Muscle layer of duodenum (tissue), 2 donors: ENCODE data around the gene SECISBP2.

Experiments used
- H3K27ac ChIP-seq: one replicate; pipeline ENCODE4 v1.7.0; 2013; ENCODE audit warnings: mild to moderate bottlenecking, low read length
- H3K27me3 ChIP-seq: one replicate; pipeline ENCODE4 v1.7.0; 2013; ENCODE audit warnings: low read depth, mild to moderate bottlenecking, control low read depth, low read length
- H3K36me3 ChIP-seq, 2 donors: one replicate each; pipeline ENCODE4 v1.7.0; 2013; ENCODE audit warnings: low read length in 2 of 2, control low read depth in 1 of 2, mild to moderate bottlenecking in 1 of 2; ENCODE audit not compliant: insufficient read depth in 2 of 2, control insufficient read depth in 1 of 2
- H3K4me1 ChIP-seq, 2 donors: one replicate each; pipeline ENCODE4 v1.7.0; 2013; ENCODE audit warnings: low read length in 2 of 2, mild to moderate bottlenecking in 2 of 2, control low read depth in 1 of 2, moderate library complexity in 1 of 2; ENCODE audit not compliant: insufficient read depth in 2 of 2, control insufficient read depth in 1 of 2
- H3K4me3 ChIP-seq, 2 donors: one replicate each; pipeline ENCODE4 v1.7.0; 2013; ENCODE audit warnings: low read length in 2 of 2, low read depth in 1 of 2, mild to moderate bottlenecking in 1 of 2
- H3K9me3 ChIP-seq, 2 donors: one replicate each; pipeline ENCODE4 v1.7.0; 2013; ENCODE audit warnings: low read length in 2 of 2, control low read depth in 1 of 2, mild to moderate bottlenecking in 1 of 2; ENCODE audit not compliant: control insufficient read depth in 1 of 2
- donor health status: healthy.

The SECISBP2 gene

DNA sequence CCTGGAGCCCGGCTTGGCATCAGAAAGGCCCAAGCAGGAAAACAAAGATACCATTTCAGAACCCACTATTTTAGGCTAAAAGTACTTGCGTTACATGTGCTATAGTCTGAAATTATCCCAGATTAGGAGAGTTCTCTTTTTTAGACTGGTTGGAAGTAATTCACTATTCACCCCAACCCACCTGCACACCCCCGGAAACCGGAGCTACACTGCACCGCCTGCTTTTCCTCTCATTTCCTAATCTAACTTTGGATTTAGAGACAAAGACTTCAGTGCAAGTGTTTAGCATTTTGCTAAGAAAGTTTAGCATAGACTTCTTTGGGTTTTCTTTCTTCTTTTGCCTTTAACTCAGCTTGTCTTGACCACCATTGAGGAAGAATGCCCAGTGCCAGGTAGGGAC lies 79.2 kb downstream of the SECISBP2 start:
- H3K4me1 ChIP-seq: no peaks in the 10 kb centered on the region
- peaks cover 17 to 61% of the 10 kb centered on the region in 2 donors for H3K36me3 ChIP-seq
- no peaks in the 10 kb centered on the region for H3K9me3 ChIP-seq
- H3K27me3 ChIP-seq: no peaks in the 10 kb centered on the region
- H3K4me3 ChIP-seq: no peak overlapping the region
- no peak overlapping the region for H3K27ac ChIP-seq

DNA sequence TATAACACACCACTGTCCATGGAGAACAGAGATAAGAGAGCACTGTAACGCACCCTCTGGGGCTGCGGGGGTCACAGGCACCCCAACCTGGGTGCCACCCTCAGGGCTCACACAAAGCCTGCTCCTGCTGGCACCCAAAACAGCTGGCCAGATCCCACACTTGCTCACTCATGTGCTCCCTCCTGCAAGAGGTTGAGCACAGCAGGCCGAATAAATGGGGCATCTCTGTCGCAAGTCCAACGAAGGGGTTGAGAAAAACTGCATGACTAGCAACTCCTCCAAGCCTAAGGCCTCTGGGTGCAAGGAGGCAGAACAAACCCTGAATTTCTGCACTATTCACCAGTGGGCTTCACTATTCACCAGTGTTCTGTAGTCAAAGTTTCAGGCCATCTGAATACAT lies 80.3 kb downstream of the SECISBP2 start:
- no peaks in the 10 kb centered on the region for H3K4me1 ChIP-seq
- no peak overlapping the region for H3K4me3 ChIP-seq
- H3K9me3 ChIP-seq: no peaks in the 10 kb centered on the region
- no peaks in the 10 kb centered on the region for H3K27me3 ChIP-seq
- H3K27ac ChIP-seq: no peak overlapping the region
- peaks cover 13 to 55% of the 10 kb centered on the region in 2 donors for H3K36me3 ChIP-seq

DNA sequence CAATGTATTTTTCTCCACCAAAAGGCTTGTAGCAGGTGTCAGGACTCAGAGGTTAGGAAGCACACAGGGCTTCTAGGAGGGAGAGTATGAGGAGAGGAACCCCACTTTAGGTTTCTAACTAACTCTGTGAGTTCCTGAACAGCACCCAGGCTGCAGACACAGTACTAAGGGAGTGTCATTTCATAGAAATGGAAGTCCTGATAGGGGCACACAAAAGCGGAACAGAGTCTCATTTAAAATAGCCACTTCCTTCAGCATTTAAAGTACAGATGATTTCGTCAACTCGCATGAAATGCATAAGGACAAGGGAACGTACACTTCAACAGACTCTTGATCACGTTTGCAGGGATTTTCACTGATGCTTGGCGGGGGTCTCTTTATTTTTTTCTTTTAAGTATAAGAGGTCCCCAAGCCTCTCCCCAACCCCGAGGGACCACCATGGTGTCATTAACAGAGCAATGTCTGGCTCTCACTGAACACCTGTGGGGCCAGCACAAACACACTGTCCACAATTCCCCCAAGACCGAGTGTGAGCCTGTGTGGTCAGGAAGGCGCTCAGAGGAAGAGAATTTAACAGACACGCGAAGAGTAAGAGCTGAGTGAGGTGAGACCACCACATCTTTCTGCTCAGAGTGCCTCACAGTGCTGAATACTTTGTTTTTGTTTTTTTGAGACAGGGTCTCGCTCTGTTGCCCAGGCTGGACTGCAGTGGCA lies 82.3 kb downstream of the SECISBP2 start:
- H3K36me3 ChIP-seq: peaks cover 11 to 41% of the 10 kb centered on the region in 2 donors
- H3K4me3 ChIP-seq: no peak overlapping the region
- no peak overlapping the region for H3K27ac ChIP-seq
- no peaks in the 10 kb centered on the region for H3K27me3 ChIP-seq
- peaks cover 0 to 5% of the 10 kb centered on the region in 2 donors for H3K4me1 ChIP-seq
- no peaks in the 10 kb centered on the region for H3K9me3 ChIP-seq

DNA sequence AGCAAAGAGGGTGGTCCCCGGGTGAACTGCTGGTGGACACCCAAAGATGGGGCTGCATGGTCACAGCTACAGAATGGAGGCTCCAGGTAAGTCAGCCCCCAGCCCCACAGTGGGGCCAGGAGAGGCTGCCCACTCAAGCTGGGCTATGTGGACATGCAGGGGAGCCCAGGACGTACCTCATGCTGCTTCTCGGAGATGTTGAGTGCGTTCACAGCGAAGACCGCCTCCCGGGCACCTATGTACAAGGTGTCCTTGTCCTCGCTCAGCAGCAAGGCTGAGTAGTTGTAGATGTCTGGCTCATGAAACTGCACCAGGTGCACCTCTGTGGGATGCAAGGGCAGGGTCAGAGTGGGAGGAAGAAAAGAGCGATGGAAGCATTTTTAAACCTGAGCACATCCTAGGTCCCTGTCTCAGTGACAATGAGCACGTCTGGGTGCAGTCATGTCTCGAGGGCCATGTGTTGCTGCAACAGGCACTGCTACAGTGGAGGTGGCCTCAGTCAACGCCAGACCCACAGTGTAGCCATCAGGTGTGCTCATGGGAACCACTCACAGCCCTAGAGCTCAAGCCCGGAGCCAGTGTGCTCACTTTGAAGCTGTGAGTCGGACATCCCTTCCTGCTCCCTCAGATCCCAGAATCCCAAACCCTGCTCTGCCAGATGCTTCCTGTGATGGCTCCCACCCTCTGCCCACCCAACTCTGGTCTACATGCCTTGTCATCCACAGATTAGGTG lies 84.6 kb downstream of the SECISBP2 start:
- H3K27me3 ChIP-seq: no peaks in the 10 kb centered on the region
- H3K4me3 ChIP-seq: no peak overlapping the region
- H3K9me3 ChIP-seq: no peaks in the 10 kb centered on the region
- H3K36me3 ChIP-seq: peaks cover 3 to 22% of the 10 kb centered on the region in 2 donors
- no peak overlapping the region for H3K27ac ChIP-seq
- H3K4me1 ChIP-seq: peaks cover 0 to 5% of the 10 kb centered on the region in 2 donors

DNA sequence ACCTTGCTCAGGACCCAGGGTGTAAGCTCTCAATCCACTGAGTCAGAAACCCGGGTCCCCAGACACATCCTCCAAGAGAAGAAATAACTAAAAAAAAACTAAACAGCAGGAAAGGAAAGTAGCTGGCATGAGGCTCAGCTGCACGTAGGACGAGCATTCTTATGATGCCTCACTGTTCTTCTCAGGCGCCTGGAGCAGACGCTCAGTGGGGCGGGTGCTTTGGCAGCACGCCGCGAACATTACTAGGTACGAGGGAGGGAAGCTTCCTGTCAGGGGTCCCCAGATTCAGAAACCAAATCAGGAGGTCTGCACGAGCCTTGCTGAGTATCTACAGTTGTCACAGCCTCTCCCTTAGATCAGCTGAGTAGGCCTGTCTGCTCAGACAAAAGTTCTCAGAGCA lies 85.8 kb downstream of the SECISBP2 start:
- Histone ChIP-seq H3K27me3 (no peaks in the 10 kb centered on the region), H3K4me3 (no peak overlapping the region), H3K4me1 (peaks cover 0 to 5% of the 10 kb centered on the region in 2 donors)

GRCh38 chr9:89405826-89406225 lies 87.5 kb downstream of the SECISBP2 start:
- no peak overlapping the region for H3K27ac ChIP-seq
- H3K27me3 ChIP-seq: no peaks in the 10 kb centered on the region
- H3K4me1 ChIP-seq: peaks cover 5% of the 10 kb centered on the region in 2 donors
- no peaks in the 10 kb centered on the region for H3K9me3 ChIP-seq
- peaks cover 3 to 15% of the 10 kb centered on the region in 2 donors for H3K36me3 ChIP-seq
- H3K4me3 ChIP-seq: peak overlapping the region in 1 of 2 donors; percentile 19

More for the DNA sequence above, 85.8 kb downstream of the SECISBP2 start:
- H3K36me3 ChIP-seq: peaks cover 3 to 14% of the 10 kb centered on the region in 2 donors
- H3K9me3 ChIP-seq: no peaks in the 10 kb centered on the region
- H3K27ac ChIP-seq: no peak overlapping the region

DNA sequence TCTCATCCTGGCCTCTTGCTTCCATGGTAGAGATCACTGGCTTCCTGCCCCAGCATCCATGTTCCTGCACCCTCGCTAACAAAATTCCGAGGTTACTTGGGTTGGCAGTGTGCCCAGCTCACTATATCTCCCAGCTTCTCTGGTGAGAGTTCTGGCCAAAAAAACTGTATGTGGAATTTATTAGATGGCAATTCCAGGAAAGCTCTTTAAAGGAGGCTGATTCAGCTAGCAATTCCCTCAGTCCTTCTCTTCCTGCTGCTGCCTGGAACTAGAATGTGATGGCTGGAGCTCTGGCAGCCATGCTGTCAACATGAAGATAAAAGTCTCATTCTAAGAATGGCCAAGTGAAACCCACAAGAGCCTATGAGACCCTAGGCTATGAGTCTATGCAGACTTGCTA lies 88.8 kb downstream of the SECISBP2 start:
- H3K4me1 ChIP-seq: peaks cover 5% of the 10 kb centered on the region in 2 donors
- peaks cover 3 to 14% of the 10 kb centered on the region in 2 donors for H3K36me3 ChIP-seq
- H3K27me3 ChIP-seq: no peaks in the 10 kb centered on the region
- no peak overlapping the region for H3K27ac ChIP-seq
- H3K9me3 ChIP-seq: no peaks in the 10 kb centered on the region
- no peak overlapping the region for H3K4me3 ChIP-seq

GRCh38 chr9:89408628-89409101 lies 90.4 kb downstream of the SECISBP2 start:
- Histone ChIP-seq H3K9me3 (no peaks in the 10 kb centered on the region), H3K27me3 (no peaks in the 10 kb centered on the region), H3K4me3 (no peak overlapping the region), H3K4me1 (peaks cover 5% of the 10 kb centered on the region in 2 donors), H3K27ac (no peak overlapping the region), H3K36me3 (peaks cover 4 to 5% of the 10 kb centered on the region in 2 donors)
